OCI-LY1 (cell line): Measurements from ENCODE around the gene AKAP13.

Experiments used
- H2AFZ ChIP-seq: fragments of 200-600 bp; sonication (generic), shearing (Covaris generic); 2 replicates; pipeline ENCODE4 v1.6.0; 2014; ENCODE audit warnings: antibody characterized with exemption, mild to moderate bottlenecking, low read length
- H3F3A ChIP-seq: fragments of 200-600 bp; sonication (generic), shearing (Covaris generic); 2 replicates; pipeline ENCODE4 v1.6.0; 2014; ENCODE audit warnings: mild to moderate bottlenecking, antibody characterized with exemption, low read length, moderate library complexity; ENCODE audit not compliant: insufficient read depth
- H3K27ac ChIP-seq: fragments of 200-600 bp; sonication (generic); 2 replicates; pipeline ENCODE4 v1.5.1; 2014; ENCODE audit warnings: low read length, mixed run types, mild to moderate bottlenecking, low read depth; ENCODE audit not compliant: poor library complexity, severe bottlenecking
- H3K27me3 ChIP-seq: fragments of 200-600 bp; sonication (generic); 2 replicates; pipeline ENCODE4 v1.6.0; 2014; ENCODE audit warnings: antibody characterized with exemption, mild to moderate bottlenecking, low read length, moderate library complexity; ENCODE audit not compliant: insufficient read depth
- H3K36me3 ChIP-seq: fragments of 200-600 bp; sonication (generic); 2 replicates; pipeline ENCODE4 v1.6.1; 2014; ENCODE audit warnings: mild to moderate bottlenecking, antibody characterized with exemption, low read length, moderate library complexity, mixed read lengths; ENCODE audit not compliant: insufficient read depth
- H3K4me1 ChIP-seq: fragments of 200-600 bp; sonication (generic); 2 replicates; pipeline ENCODE4 v1.5.1; 2014; ENCODE audit warnings: mild to moderate bottlenecking, low read length, moderate library complexity; ENCODE audit not compliant: insufficient read depth, severe bottlenecking
- H3K4me2 ChIP-seq: fragments of 200-600 bp; sonication (generic), shearing (Covaris generic); 2 replicates; pipeline ENCODE4 v1.6.1; 2014; ENCODE audit warnings: low read length
- H3K4me3 ChIP-seq: fragments of 200-600 bp; sonication (generic); 2 replicates; pipeline ENCODE4 v1.5.1; 2014; ENCODE audit warnings: low read length, low read depth, mild to moderate bottlenecking, mixed read lengths; ENCODE audit not compliant: poor library complexity, severe bottlenecking
- H3K79me2 ChIP-seq: fragments of 200-600 bp; shearing (Covaris generic); 2 replicates; pipeline ENCODE4 v1.6.1; 2016; ENCODE audit warnings: mixed run types, low read length, mixed read lengths; ENCODE audit not compliant: insufficient read depth
- H3K9ac ChIP-seq: fragments of 200-600 bp; sonication (generic), shearing (Covaris generic); 2 replicates; pipeline ENCODE4 v1.6.1; 2014; ENCODE audit warnings: mild to moderate bottlenecking, low read length, mixed read lengths
- H3K9me2 ChIP-seq: fragments of 200-600 bp; sonication (generic), shearing (Covaris generic); 2 replicates; pipeline ENCODE4 v1.6.1; 2014; ENCODE audit warnings: low read depth, mild to moderate bottlenecking, low read length, mixed read lengths
- H3K9me3 ChIP-seq: fragments of 200-600 bp; shearing (Covaris generic); 2 replicates; pipeline ENCODE4 v1.6.1; 2014; ENCODE audit warnings: low read length, mixed read lengths
- H4K20me1 ChIP-seq: fragments of 200-600 bp; sonication (generic), shearing (Covaris generic); 2 replicates; pipeline ENCODE4 v1.6.0; 2016; ENCODE audit warnings: mild to moderate bottlenecking, low read length; ENCODE audit not compliant: insufficient read depth
- EZH2 ChIP-seq: fragments of 200-600 bp; sonication (generic), shearing (Covaris generic); IDR thresholded peaks from 2 replicates; pipeline ENCODE4 v1.8.0; 2017; ENCODE audit warnings: borderline replicate concordance, mixed run types, mild to moderate bottlenecking, antibody characterized with exemption, low read length, moderate library complexity, mixed read lengths
- TF ChIP-seq, protein P1 (sequence below): fragments of 200-600 bp; sonication (generic), shearing (Covaris generic); IDR thresholded peaks from 2 replicates; pipeline ENCODE4 v1.5.1; 2017; ENCODE audit warnings: mild to moderate bottlenecking, antibody characterized with exemption, low read length, moderate library complexity, mixed read lengths

The AKAP13 gene

DNA sequence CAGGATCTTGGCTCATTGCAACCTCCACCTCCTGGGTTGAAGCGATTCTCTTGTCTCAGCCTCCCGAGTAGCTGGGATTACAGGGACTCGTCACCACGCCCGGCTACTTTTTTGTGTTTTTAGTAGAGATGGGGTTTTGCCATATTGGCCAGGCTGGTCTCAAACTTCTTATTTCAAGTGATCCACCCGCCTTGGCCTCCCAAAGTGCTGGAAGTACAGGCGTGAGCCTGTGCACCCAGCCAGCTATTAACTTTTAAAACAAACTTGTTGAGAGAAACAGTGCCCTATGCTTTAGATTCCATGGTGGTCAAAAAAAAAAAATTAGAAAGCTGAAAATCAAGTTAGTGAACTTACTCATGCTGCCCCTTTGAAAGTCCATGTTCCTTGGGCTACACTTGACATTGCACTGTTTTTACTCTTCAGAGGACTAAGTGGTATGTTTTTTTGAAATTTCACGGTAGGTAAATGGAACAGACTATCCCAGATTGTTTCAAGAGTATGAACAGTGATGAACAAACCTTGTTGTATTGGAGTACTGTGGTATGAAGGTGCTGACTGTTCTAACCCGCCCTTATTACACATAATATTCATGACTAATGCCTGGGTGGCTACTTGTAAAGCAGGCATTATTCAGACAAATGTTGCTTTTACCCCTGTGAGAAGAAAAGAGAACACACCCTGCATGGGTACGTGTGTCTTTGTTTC is 207.5 kb downstream of the AKAP13 start:
- Histone ChIP-seq H3F3A (no peaks in the 10 kb centered on the region), H3K4me1 (peaks cover 45% of the 10 kb centered on the region), H3K27ac (no peak overlapping the region), H3K79me2 (peaks cover 26% of the 10 kb centered on the region), H3K4me3 (no peak overlapping the region), H3K27me3 (no peaks in the 10 kb centered on the region), H3K9me3 (no peaks in the 10 kb centered on the region), H4K20me1 (no peaks in the 10 kb centered on the region), H3K9me2 (no peaks in the 10 kb centered on the region), H3K9ac (no peak overlapping the region), H3K4me2 (no peak overlapping the region), H2AFZ (no peak overlapping the region), H3K36me3 (peaks cover 52% of the 10 kb centered on the region)
- TF ChIP-seq EZH2 = no peak
- TF ChIP-seq, protein P1, sequence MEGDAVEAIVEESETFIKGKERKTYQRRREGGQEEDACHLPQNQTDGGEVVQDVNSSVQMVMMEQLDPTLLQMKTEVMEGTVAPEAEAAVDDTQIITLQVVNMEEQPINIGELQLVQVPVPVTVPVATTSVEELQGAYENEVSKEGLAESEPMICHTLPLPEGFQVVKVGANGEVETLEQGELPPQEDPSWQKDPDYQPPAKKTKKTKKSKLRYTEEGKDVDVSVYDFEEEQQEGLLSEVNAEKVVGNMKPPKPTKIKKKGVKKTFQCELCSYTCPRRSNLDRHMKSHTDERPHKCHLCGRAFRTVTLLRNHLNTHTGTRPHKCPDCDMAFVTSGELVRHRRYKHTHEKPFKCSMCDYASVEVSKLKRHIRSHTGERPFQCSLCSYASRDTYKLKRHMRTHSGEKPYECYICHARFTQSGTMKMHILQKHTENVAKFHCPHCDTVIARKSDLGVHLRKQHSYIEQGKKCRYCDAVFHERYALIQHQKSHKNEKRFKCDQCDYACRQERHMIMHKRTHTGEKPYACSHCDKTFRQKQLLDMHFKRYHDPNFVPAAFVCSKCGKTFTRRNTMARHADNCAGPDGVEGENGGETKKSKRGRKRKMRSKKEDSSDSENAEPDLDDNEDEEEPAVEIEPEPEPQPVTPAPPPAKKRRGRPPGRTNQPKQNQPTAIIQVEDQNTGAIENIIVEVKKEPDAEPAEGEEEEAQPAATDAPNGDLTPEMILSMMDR = no peak

DNA sequence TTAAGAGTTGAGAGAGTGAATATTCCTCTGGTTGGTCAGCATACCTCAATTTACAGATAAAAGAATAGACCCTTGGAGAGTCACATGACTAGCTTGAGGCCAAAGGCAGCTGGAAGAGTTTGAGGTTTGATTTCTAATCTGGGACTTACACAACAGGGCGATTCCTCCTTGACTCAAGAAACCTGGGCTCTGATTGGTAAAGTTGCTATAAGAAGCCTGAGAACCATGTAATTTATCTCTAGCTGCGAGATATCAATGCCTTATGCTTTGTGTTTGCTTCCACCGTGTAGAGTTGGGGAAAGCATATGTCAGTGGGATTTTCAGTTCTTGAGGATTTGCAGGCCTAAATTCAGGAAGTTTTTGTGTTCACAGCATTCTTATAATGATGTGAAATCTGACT is 208.3 kb downstream of the AKAP13 start:
- H3K4me1 ChIP-seq = peaks cover 37% of the 10 kb centered on the region
- no peaks in the 10 kb centered on the region for H3K9me2 ChIP-seq
- H3K79me2 ChIP-seq = peaks cover 27% of the 10 kb centered on the region
- no peak overlapping the region for H3K9ac ChIP-seq
- no peak for TF ChIP-seq EZH2
- TF ChIP-seq, protein P1 = no peak
- no peaks in the 10 kb centered on the region for H4K20me1 ChIP-seq
- no peak overlapping the region for H3K4me3 ChIP-seq
- no peak overlapping the region for H3K4me2 ChIP-seq
- no peaks in the 10 kb centered on the region for H3F3A ChIP-seq
- no peaks in the 10 kb centered on the region for H3K27me3 ChIP-seq
- H3K27ac ChIP-seq = no peak overlapping the region
- peaks cover 55% of the 10 kb centered on the region for H3K36me3 ChIP-seq
- H2AFZ ChIP-seq = no peak overlapping the region
- H3K9me3 ChIP-seq = no peaks in the 10 kb centered on the region

DNA sequence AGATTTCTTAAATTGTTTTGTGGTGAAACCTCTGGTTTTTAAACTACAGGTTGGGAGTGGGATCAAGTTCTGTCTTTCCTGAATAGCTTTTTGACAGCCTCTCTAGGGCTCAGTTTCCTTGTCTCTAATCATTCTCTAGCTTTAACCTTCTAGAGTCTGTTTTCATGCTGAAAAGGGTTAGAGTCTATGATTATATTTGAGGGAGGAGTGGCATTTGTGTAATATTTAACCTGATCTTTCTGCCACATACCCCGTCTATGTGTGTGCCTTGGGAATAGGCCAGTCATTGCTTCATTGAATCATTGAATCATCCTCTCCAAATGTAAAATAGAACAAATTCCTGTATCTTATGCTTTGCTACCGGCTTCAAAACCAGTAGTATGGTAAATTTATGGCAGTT is 209.4 kb downstream of the AKAP13 start:
- H3K27ac ChIP-seq = no peak overlapping the region
- H2AFZ ChIP-seq = no peak overlapping the region
- no peaks in the 10 kb centered on the region for H4K20me1 ChIP-seq
- no peak overlapping the region for H3K4me2 ChIP-seq
- TF ChIP-seq EZH2 = no peak
- TF ChIP-seq, protein P1 = no peak
- peaks cover 21% of the 10 kb centered on the region for H3K79me2 ChIP-seq
- H3K36me3 ChIP-seq = peaks cover 55% of the 10 kb centered on the region
- no peaks in the 10 kb centered on the region for H3K27me3 ChIP-seq
- no peak overlapping the region for H3K4me3 ChIP-seq
- H3K9me2 ChIP-seq = no peaks in the 10 kb centered on the region
- H3F3A ChIP-seq = no peaks in the 10 kb centered on the region
- no peak overlapping the region for H3K9ac ChIP-seq
- no peaks in the 10 kb centered on the region for H3K9me3 ChIP-seq
- peaks cover 25% of the 10 kb centered on the region for H3K4me1 ChIP-seq
